HepG2 (cell line): ENCODE results near the gene GPR33. TPM values are rescaled to one million over a fixed set of nuclear protein-coding genes. Genes with fewer than 3 reads are reported as not detected.

Source experiments
- ATRX ChIP-seq: sonication (generic); formaldehyde crosslinking; IDR thresholded peaks from 2 replicates; pipeline ENCODE4 v1.4.0; 2020; ENCODE audit warnings: missing genetic modification reagents, borderline replicate concordance
- CCDC6 ChIP-seq: sonication (generic); formaldehyde crosslinking; IDR thresholded peaks from 2 replicates; pipeline ENCODE4 v1.8.1; 2022; ENCODE audit warnings: mild to moderate bottlenecking, missing genetic modification reagents, moderate library complexity
- CHCHD3 ChIP-seq: sonication (generic); formaldehyde crosslinking; IDR thresholded peaks from 2 replicates; pipeline ENCODE4 v1.8.0; 2022; ENCODE audit warnings: mild to moderate bottlenecking, missing genetic modification reagents, moderate library complexity
- EEA1 ChIP-seq: sonication (generic); formaldehyde crosslinking; IDR thresholded peaks from 2 replicates; pipeline ENCODE4 v1.5.1; 2020; ENCODE audit warnings: mild to moderate bottlenecking, missing genetic modification reagents, borderline replicate concordance
- IKZF4 ChIP-seq: sonication (generic); formaldehyde crosslinking; IDR thresholded peaks from 2 replicates; pipeline ENCODE4 v1.5.1; 2020; ENCODE audit warnings: borderline replicate concordance, mild to moderate bottlenecking, low read depth, missing genetic modification reagents; ENCODE audit errors: not compliant biosample characterization
- LCORL ChIP-seq, 2 experiments: fragments of 450-650 bp in 1 of 2; sonication (generic) in 1 of 2; formaldehyde crosslinking in 1 of 2; IDR thresholded peaks; 2 replicates each; pipeline versions ENCODE4 v1.5.0 to v1.6.1; 2017 to 2020; ENCODE audit warnings: antibody characterized with exemption in 1 of 2, missing genetic modification reagents in 1 of 2
- NFKB2 ChIP-seq: sonication (generic); formaldehyde crosslinking; IDR thresholded peaks from 2 replicates; pipeline ENCODE4 v1.4.0; 2020; ENCODE audit warnings: missing genetic modification reagents, borderline replicate concordance
- NR2F2 ChIP-seq: IDR thresholded peaks from 2 replicates; pipeline ENCODE4 v1.6.1; 2012; ENCODE audit warnings: low read depth, inconsistent platforms, borderline replicate concordance
- NR3C1 ChIP-seq: sonication (generic); formaldehyde crosslinking; IDR thresholded peaks from 2 replicates; pipeline ENCODE4 v1.4.0; 2020; ENCODE audit warnings: missing genetic modification reagents
- PHF8 ChIP-seq: sonication (generic); formaldehyde crosslinking; IDR thresholded peaks from 2 replicates; pipeline ENCODE4 v1.5.0; 2020; ENCODE audit warnings: missing genetic modification reagents
- POLR2G ChIP-seq: fragments of 200-400 bp; formaldehyde crosslinking; IDR thresholded peaks from 2 replicates; pipeline ENCODE4 v1.6.1; 2018; ENCODE audit warnings: mild to moderate bottlenecking, low read depth, low read length, moderate library complexity
- SPEN ChIP-seq: sonication (generic); formaldehyde crosslinking; IDR thresholded peaks from 2 replicates; pipeline ENCODE4 v1.5.1; 2020; ENCODE audit warnings: low read depth, mild to moderate bottlenecking, missing genetic modification reagents
- SYNCRIP ChIP-seq: fragments of 200-400 bp; formaldehyde crosslinking; IDR thresholded peaks from 2 replicates; pipeline ENCODE4 v1.6.1; 2018; ENCODE audit warnings: mild to moderate bottlenecking, low read depth, low read length; ENCODE audit not compliant: insufficient read depth
- THAP11 ChIP-seq: IDR thresholded peaks from 2 replicates; pipeline ENCODE4 v1.6.1; 2016; ENCODE audit warnings: missing biosample characterization, missing genetic modification reagents
- ZMYM3 ChIP-seq: sonication (generic); formaldehyde crosslinking; IDR thresholded peaks from 2 replicates; pipeline ENCODE4 v1.5.1; 2020; ENCODE audit warnings: mild to moderate bottlenecking, missing genetic modification reagents
- ZNF589 ChIP-seq: sonication (generic); formaldehyde crosslinking; conservative IDR thresholded peaks from 2 replicates; pipeline ENCODE4 v1.8.0; 2022; ENCODE audit warnings: mild to moderate bottlenecking, moderate library complexity, missing genetic modification reagents
- ZNF775 ChIP-seq: sonication (generic); formaldehyde crosslinking; IDR thresholded peaks from 2 replicates; pipeline ENCODE4 v1.4.0; 2020; ENCODE audit warnings: missing genetic modification reagents, mild to moderate bottlenecking, moderate library complexity, borderline replicate concordance
- ZNF816 ChIP-seq: sonication (generic); formaldehyde crosslinking; IDR thresholded peaks from 2 replicates; pipeline ENCODE4 v1.8.0; 2022; ENCODE audit warnings: missing genetic modification reagents, mild to moderate bottlenecking, borderline replicate concordance
- polyA plus RNA-seq, 8 experiments: library from polyadenylated mRNA; depleted of rRNA in 3 of 8; stranded (reverse) in 7 of 8; unstranded in 1 of 8; fragments of >200 nt; fragmentation: Illumina TruSeq in 4 of 8; extraction: Trizol in 4 of 8; gene quantifications; 2 replicates each; pipeline versions ENCODE4 v1.2.1 to v1.2.3, GENCODE V29; 2011 to 2016; ENCODE audit warnings: low read depth in 4 of 8, missing spikeins in 1 of 8, mixed read lengths in 1 of 8; ENCODE audit not compliant: insufficient read depth in 1 of 8
- total RNA-seq, 5 experiments: library from RNA; depleted of rRNA; stranded (reverse); fragments of >200 nt; fragmentation: Illumina TruSeq; extraction: Trizol; gene quantifications; 2 replicates each; pipeline ENCODE4 v1.2.3, GENCODE V29; 2016; ENCODE audit warnings: low read depth in 1 of 5
- TF ChIP-seq, protein P1 (sequence below): sonication (generic); formaldehyde crosslinking; IDR thresholded peaks from 2 replicates; pipeline ENCODE4 v1.8.0; 2022; ENCODE audit warnings: mild to moderate bottlenecking, missing genetic modification reagents, borderline replicate concordance
- TF ChIP-seq, protein P2 (sequence below): sonication (generic); formaldehyde crosslinking; IDR thresholded peaks from 2 replicates; pipeline ENCODE4 v1.5.0; 2020; ENCODE audit warnings: missing genetic modification reagents
- TF ChIP-seq, protein P3 (sequence below): sonication (generic); formaldehyde crosslinking; IDR thresholded peaks from 2 replicates; pipeline ENCODE4 v1.8.0; 2023; ENCODE audit warnings: mild to moderate bottlenecking, missing genetic modification reagents
- TF ChIP-seq, protein P4 (sequence below): sonication (generic); formaldehyde crosslinking; IDR thresholded peaks from 2 replicates; pipeline ENCODE4 v1.8.1; 2023; ENCODE audit warnings: missing genetic modification reagents, mild to moderate bottlenecking, borderline replicate concordance

GPR33 gene
- total and polyA plus RNA-seq, 2 of the 13 experiments (the other 11 are each of a cell fraction or from before 2014, with no cell fraction given) = not detected

DNA sequence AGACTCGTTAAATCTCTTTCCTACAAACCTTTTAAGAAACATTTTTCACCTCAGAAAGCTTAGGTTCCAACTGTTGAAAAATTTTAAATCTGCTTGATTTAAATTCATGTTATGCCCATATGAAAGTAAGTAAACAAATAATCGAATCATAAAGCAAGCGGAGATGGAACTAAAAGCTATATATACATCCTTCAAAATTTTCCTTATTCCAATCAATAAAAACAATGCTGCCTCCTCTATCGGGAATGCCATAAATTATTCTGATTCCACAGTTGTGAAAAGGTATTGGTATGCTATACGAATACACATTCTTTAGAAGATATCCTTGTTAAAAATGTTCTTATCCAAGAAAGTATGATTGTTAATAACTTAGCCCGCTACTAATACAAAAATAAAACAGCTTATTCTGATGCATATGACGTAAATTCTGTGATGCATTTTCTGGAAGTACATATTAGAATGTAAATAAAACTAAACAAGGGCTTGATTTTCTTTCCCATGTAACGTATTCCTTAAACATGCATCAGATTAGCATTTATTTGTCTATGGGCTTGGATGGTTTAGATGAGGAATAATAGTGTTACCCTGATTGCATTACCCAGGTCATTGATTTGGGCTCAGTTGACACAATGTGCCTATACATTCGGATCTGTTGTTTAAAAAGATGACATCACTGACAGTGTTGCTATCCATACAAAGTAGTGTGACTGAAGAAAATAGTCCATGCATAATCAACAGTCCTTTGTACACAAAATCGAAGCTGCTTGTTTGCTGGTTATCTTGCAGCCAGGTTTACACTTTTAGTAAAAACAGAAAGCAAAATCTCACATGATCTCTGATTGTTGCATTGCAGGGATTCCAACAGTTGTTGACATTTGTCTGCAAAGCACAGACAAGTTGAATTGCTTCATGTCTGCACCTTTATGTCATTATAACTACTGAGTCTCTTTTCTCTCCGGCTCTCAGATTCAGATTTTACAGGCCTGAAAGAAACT is 29.9 kb downstream of the GPR33 start (continued):
- no peak for TF ChIP-seq NR3C1 (CRISPR knock-in tag)
- TF ChIP-seq SPEN = no peak
- no peak for TF ChIP-seq IKZF4 (CRISPR knock-in tag)
- no peak for TF ChIP-seq EEA1 (CRISPR knock-in tag)
- no peak for TF ChIP-seq CCDC6 (CRISPR knock-in tag)
- TF ChIP-seq ZNF775 (CRISPR knock-in tag) = no peak
- peak; percentile 41; the same call in 1 of the 2 replicates for TF ChIP-seq THAP11 (CRISPR knock-in tag)
- no peak for TF ChIP-seq ZMYM3
- TF ChIP-seq, protein P1, sequence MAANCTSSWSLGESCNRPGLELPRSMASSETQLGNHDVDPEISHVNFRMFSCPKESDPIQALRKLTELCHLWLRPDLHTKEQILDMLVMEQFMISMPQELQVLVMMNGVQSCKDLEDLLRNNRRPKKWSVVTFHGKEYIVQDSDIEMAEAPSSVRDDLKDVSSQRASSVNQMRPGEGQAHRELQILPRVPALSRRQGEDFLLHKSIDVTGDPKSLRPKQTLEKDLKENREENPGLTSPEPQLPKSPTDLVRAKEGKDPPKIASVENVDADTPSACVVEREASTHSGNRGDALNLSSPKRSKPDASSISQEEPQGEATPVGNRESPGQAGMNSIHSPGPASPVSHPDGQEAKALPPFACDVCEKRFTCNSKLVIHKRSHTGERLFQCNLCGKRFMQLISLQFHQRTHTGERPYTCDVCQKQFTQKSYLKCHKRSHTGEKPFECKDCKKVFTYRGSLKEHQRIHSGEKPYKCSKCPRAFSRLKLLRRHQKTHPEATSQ (CRISPR knock-in tag) = no peak
- no peak for TF ChIP-seq NR2F2
- no peak for TF ChIP-seq ZNF589
- no peak; the same call in 1 of the 2 replicates for TF ChIP-seq ZNF816 (CRISPR knock-in tag)
- no peak for TF ChIP-seq PHF8 (CRISPR knock-in tag)
- TF ChIP-seq LCORL (IDR thresholded peaks at IDR 0.05) = peak; percentile 55; the same call in 1 of the 2 replicates
- peak; percentile 69 for TF ChIP-seq LCORL (CRISPR knock-in tag; IDR thresholded peaks at IDR 0.05)
- TF ChIP-seq, protein P2, sequence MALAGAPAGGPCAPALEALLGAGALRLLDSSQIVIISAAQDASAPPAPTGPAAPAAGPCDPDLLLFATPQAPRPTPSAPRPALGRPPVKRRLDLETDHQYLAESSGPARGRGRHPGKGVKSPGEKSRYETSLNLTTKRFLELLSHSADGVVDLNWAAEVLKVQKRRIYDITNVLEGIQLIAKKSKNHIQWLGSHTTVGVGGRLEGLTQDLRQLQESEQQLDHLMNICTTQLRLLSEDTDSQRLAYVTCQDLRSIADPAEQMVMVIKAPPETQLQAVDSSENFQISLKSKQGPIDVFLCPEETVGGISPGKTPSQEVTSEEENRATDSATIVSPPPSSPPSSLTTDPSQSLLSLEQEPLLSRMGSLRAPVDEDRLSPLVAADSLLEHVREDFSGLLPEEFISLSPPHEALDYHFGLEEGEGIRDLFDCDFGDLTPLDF (CRISPR knock-in tag) = no peak; the same call in 1 of the 2 replicates
- no peak for TF ChIP-seq ATRX (CRISPR knock-in tag)
- TF ChIP-seq CHCHD3 = no peak
- TF ChIP-seq NFKB2 (CRISPR knock-in tag) = no peak
- no peak for TF ChIP-seq SYNCRIP
- TF ChIP-seq, protein P3, sequence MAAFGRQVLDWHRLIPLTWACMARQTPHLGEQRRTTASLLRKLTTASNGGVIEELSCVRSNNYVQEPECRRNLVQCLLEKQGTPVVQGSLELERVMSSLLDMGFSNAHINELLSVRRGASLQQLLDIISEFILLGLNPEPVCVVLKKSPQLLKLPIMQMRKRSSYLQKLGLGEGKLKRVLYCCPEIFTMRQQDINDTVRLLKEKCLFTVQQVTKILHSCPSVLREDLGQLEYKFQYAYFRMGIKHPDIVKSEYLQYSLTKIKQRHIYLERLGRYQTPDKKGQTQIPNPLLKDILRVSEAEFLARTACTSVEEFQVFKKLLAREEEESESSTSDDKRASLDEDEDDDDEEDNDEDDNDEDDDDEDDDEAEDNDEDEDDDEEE (CRISPR knock-in tag) = no peak
- no peak for TF ChIP-seq POLR2G
- TF ChIP-seq, protein P4, sequence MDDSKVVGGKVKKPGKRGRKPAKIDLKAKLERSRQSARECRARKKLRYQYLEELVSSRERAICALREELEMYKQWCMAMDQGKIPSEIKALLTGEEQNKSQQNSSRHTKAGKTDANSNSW (CRISPR knock-in tag) = no peak
